Measurements from ENCODE around the gene OR10A6.

OR10A6 gene

GRCh38 chr11:7882860-7883259 is 48.2 kb downstream of the OR10A6 start:
- DNase-seq (ENCODE audit: insufficient read length, low spot score) (no peak), FAIRE-seq (no peak)

Data from GM19239 (cell line).